Dendritic cell treated with granulocyte-macrophage colony-stimulating factor and Interleukin-4, amounts not matched to agents 40 ng/mL and 50 ng/mL, for 4 days (primary cell): Measurements from ENCODE around the gene SGCD.

ENCODE experiments used
- H3K27ac Mint-ChIP-seq: one replicate; pipeline ENCODE4 v1.8.0; 2022; ENCODE audit warnings: mild to moderate bottlenecking, mixed read lengths
- H3K27me3 Mint-ChIP-seq: one replicate; pipeline ENCODE4 v1.8.0; 2022; ENCODE audit warnings: mild to moderate bottlenecking, mixed read lengths
- H3K36me3 Mint-ChIP-seq: one replicate; pipeline ENCODE4 v1.8.0; 2022; ENCODE audit warnings: low read depth, mixed read lengths
- H3K4me1 Mint-ChIP-seq: one replicate; pipeline ENCODE4 v1.8.0; 2022; ENCODE audit warnings: low read depth, mixed read lengths
- H3K4me3 Mint-ChIP-seq: one replicate; pipeline ENCODE4 v1.8.0; 2022; ENCODE audit warnings: mild to moderate bottlenecking, moderate library complexity, mixed read lengths
- H3K9me3 Mint-ChIP-seq: one replicate; pipeline ENCODE4 v1.8.0; 2022; ENCODE audit warnings: mixed read lengths
- intact Hi-C: fragments of 100-400 bp; cut with micrococcal nuclease; formaldehyde crosslinking; loops from one replicate; pipeline ENCODE4 v1.15.0; 2022

Gene SGCD

DNA sequence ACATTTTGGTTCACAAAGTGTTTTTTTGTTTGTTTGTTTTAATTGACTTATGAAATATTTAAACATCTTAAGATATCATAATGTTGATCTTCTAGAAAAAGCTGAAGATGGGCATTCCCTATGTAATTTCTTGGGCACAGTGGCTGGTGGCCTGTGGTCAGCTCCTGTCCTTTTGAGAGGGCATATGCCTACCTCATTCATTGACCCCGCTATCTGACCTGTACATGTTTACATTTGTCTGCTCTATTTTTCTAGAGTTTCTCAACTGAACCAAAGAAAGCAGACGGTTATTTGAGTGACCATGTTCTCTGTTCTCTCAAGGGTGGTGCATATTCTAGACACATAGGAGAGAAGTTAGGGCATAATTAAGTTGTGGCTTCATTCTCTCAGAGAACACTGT is 5.3 kb downstream of the SGCD start:
- no peak overlapping the region for H3K4me3 Mint-ChIP-seq
- H3K4me1 Mint-ChIP-seq: no peaks in the 10 kb centered on the region
- H3K36me3 Mint-ChIP-seq: no peaks in the 10 kb centered on the region
- no peaks in the 10 kb centered on the region for H3K27me3 Mint-ChIP-seq
- no peaks in the 10 kb centered on the region for H3K9me3 Mint-ChIP-seq
- intact Hi-C loops: no loop called here
- no peak overlapping the region for H3K27ac Mint-ChIP-seq

DNA sequence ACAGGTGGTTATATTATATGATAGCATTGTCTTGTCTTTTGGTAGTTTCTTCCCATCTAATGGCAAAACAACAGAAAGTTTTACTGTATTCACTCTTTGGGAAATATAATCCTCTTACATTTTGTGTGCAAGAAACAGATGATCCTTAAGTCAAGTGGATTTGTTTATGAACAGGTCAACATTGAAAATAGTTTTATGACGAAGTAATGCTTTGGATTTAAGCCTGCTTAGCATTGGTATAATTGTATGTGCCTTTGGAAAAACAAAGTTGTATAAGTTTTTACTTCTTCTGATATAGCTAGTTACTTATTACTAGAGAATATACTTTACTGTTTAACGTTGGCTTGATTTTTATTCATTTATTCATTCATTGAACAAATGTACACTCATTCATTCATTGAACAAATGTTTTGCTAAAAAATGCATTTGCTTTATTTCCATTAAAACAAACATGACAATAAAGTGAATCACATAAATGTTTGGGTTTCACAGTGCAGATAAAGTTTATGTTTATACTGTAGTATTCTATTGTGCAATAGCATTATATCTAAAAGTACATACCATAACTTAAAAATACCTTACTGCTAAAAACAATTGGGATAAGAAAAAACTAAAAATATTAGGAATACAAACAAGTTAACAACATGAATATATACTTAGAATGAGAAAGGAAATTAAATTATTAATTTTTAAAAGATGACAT is 12.3 kb downstream of the SGCD start:
- Mint-ChIP-seq H3K27me3 (no peaks in the 10 kb centered on the region), H3K4me3 (no peak overlapping the region), H3K4me1 (no peaks in the 10 kb centered on the region), H3K36me3 (no peaks in the 10 kb centered on the region), H3K27ac (no peak overlapping the region), H3K9me3 (no peaks in the 10 kb centered on the region)
- intact Hi-C loops: no loop called here

DNA sequence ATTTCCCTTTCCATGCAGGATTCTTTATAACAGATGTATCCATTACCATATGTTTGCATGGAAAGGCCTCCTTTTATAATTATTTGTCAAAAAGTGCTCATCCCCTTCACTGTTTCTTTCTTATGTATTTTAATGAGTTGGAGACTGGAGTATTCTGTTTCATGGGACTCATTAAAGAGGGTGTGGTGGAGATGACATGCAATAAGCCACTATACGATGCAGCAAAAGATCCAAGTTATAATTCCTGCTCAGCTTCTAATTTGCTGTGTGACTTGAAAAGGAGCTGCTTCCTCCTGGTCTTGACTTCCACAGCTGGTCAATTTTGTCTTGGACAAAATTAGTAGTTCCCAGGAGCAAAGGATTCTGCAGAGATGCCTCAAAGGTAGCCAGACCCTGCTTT is 13.9 kb downstream of the SGCD start:
- no peaks in the 10 kb centered on the region for H3K4me1 Mint-ChIP-seq

DNA sequence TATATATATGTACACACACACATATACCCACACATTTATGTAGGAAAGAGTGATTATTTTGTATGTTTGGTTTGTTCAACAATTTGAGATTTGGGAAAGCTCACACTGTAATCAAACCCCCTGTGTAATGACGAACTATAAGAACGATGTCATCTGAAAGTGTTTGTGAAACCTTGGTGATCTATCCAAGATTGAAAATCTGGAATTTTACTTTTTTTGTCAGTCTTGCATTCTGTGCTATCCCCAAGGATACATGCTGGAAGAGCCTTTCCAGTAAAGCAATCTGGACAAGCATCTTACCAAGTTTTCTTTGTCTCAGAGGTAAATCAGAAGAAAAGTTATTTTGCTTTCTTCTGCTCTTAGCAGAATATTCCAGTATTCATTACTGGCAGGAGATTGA is 23.3 kb downstream of the SGCD start:
- Mint-ChIP-seq H3K27ac (no peak overlapping the region), H3K4me1 (no peaks in the 10 kb centered on the region), H3K9me3 (peaks cover 11% of the 10 kb centered on the region), H3K36me3 (no peaks in the 10 kb centered on the region), H3K27me3 (no peaks in the 10 kb centered on the region), H3K4me3 (no peak overlapping the region)
- intact Hi-C loops: no loop called here

More for the DNA sequence above, 13.9 kb downstream of the SGCD start:
- no peak overlapping the region for H3K27ac Mint-ChIP-seq
- no peaks in the 10 kb centered on the region for H3K9me3 Mint-ChIP-seq
- intact Hi-C loops: no loop called here
- no peaks in the 10 kb centered on the region for H3K27me3 Mint-ChIP-seq
- H3K36me3 Mint-ChIP-seq: no peaks in the 10 kb centered on the region
- no peak overlapping the region for H3K4me3 Mint-ChIP-seq

DNA sequence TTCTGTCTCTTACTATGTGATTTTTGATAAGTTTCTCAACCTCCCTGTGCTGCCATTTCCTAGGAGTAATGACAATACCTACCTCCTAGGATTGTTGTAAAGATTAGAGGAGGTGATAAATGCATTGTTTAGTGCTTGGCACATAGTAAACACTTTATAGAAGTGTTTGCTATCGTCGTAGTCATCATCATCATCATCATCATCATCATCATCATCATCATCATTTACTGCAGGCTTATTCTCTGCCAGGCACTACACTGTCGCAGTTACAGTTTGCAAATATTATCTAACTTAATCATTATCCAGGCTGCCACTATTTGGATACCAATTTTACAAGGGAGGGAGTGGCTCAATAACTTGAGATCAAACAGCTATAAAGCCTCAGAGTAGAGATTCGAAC is 24.5 kb downstream of the SGCD start:
- Mint-ChIP-seq H3K27ac (no peak overlapping the region), H3K36me3 (no peaks in the 10 kb centered on the region)
- intact Hi-C loops: no loop called here

DNA sequence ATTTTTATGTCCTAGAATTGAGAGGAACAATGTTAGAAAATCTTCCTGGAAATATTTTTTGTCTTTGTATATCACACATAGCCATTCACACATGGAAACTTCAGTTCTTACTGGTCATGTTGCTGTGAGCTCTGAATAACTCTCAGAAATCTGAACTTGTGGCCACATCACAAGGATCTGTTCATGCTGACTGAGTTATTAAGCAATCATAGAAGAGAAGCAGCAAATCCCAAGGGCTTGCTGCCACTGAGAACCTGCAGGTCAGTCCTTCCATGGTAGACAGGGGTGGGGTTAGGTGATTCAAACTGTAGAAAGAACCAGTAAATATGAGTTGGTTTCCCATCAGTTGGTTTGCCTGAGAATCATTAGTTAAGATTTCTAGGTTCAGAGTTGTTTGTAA is 27.6 kb downstream of the SGCD start:
- H3K9me3 Mint-ChIP-seq: no peaks in the 10 kb centered on the region
- intact Hi-C loops: no loop called here
- no peak overlapping the region for H3K27ac Mint-ChIP-seq
- no peak overlapping the region for H3K4me3 Mint-ChIP-seq
- H3K27me3 Mint-ChIP-seq: no peaks in the 10 kb centered on the region
- no peaks in the 10 kb centered on the region for H3K4me1 Mint-ChIP-seq
- H3K36me3 Mint-ChIP-seq: no peaks in the 10 kb centered on the region

More for the DNA sequence above, 24.5 kb downstream of the SGCD start:
- H3K27me3 Mint-ChIP-seq: no peaks in the 10 kb centered on the region
- peaks cover 11% of the 10 kb centered on the region for H3K9me3 Mint-ChIP-seq
- H3K4me1 Mint-ChIP-seq: no peaks in the 10 kb centered on the region
- no peak overlapping the region for H3K4me3 Mint-ChIP-seq

DNA sequence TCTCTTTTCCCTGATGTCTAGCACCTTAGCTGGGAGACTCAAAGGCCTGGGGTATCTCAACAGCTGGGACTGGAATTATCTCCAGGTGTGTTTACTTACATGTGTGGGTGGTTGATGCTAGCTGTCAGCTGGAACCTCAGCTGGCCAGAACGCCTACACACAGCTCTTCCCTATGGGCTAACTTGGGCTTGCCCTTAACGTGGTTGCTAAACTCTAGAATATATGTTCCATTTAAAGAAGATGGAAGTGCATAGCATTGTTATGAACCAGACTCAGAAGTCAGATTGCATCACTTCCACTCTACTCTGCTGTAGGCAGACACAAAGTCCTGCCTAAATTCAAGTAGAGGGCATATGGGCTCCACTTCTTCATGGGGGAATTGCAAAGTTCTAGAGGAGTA is 29.3 kb downstream of the SGCD start:
- no peaks in the 10 kb centered on the region for H3K9me3 Mint-ChIP-seq
- no peaks in the 10 kb centered on the region for H3K36me3 Mint-ChIP-seq
- H3K4me1 Mint-ChIP-seq: no peaks in the 10 kb centered on the region
- no peak overlapping the region for H3K27ac Mint-ChIP-seq
- H3K4me3 Mint-ChIP-seq: no peak overlapping the region
- no peaks in the 10 kb centered on the region for H3K27me3 Mint-ChIP-seq
- intact Hi-C loops: no loop called here

DNA sequence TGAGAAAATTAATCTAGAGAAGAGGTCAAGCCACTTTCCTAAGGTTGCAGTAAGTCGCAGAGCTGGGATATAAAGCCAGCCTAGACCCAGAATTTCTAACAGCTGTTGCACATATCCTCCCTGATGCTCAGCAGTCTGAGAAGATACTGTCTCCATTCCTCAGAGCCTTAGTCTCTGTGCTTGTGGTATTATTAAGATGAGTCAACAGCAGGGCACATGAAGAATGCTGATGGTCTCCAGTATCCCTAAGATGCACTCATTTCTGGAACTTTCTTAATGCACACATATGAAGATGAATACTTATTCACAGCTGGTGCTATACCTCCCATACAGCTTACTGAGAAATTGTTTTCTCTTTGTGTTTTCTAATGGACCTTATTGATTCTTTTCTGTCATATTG is 32.5 kb downstream of the SGCD start:
- Mint-ChIP-seq H3K9me3 (no peaks in the 10 kb centered on the region), H3K36me3 (no peaks in the 10 kb centered on the region), H3K4me3 (no peak overlapping the region), H3K27ac (no peak overlapping the region), H3K4me1 (no peaks in the 10 kb centered on the region), H3K27me3 (no peaks in the 10 kb centered on the region)
- intact Hi-C loops: no loop called here

DNA sequence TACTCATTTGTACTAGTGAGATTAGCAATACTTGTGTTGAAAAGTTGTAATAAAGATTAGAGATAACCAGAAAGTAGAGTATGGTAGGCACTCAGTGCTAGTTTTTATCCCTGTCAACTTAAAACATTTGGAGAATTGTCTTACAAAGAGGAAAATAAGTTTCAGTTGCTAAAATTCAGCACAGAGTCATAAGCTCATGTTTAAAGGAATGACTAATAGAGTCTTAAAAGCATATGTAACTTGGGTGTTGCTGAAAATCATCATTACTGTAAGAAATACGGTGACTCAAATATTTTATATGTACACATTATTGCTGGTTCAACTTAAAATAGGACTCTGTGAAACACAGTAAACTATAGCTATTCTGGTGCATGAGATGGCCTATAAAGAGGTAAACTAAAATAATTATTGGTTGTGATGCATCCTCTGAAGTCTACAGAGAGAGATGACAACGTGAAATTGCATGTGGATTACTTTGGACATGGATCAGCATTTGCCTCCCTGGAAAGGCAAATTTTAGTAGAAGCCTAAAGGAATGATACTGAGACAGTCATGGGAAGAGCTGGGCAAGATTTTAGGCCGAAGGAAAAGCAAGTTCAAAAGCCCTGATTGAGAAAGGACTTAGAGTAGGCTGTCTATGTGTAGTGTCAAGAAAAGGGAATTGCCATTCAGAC is 34.6 kb downstream of the SGCD start:
- no peaks in the 10 kb centered on the region for H3K36me3 Mint-ChIP-seq
- no peaks in the 10 kb centered on the region for H3K4me1 Mint-ChIP-seq
- H3K4me3 Mint-ChIP-seq: no peak overlapping the region
- H3K27me3 Mint-ChIP-seq: no peaks in the 10 kb centered on the region
- H3K9me3 Mint-ChIP-seq: no peaks in the 10 kb centered on the region
- intact Hi-C loops: no loop called here
- H3K27ac Mint-ChIP-seq: no peak overlapping the region

DNA sequence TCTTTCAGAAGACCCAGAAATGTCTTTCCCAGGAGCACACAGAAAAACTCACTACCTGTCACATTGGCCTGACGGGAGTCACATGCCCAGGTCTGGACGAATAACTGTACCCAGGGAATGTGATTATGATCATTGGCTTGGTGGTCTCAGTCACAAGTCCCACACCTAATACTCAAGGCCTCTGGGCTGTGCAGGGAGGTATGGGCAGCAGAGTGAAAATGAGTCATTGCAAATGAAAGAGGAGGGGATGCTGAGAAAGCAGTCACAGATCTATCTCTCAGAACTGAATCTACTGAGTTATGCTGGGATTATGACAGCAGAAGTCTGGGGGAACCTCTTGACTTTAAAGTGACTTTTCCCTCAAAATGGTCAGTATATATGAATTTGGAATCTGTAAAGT is 36.9 kb downstream of the SGCD start:
- no peaks in the 10 kb centered on the region for H3K9me3 Mint-ChIP-seq
- no peak overlapping the region for H3K27ac Mint-ChIP-seq
- no peaks in the 10 kb centered on the region for H3K36me3 Mint-ChIP-seq
- H3K4me1 Mint-ChIP-seq: no peaks in the 10 kb centered on the region
- intact Hi-C loops: no loop called here
- no peaks in the 10 kb centered on the region for H3K27me3 Mint-ChIP-seq
- no peak overlapping the region for H3K4me3 Mint-ChIP-seq

DNA sequence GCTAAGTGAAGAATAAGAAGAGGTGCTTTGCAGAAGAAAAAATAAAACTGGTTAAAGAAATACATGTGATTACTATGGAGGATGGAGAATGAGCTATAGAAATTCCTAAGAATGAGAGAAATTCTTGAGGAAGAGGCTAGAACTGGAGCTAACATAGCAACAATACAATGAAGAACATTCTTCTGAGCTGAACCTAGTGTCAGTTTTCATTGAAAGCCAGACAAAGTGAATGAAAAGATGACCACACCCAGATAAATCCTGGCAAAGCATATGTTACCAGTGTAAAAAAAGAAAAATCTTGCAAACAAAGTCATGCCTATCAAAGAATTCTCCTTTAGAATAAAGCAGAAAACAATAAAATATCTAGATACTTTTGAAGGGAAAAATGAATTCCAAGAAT is 39.6 kb downstream of the SGCD start:
- intact Hi-C loops: no loop called here
- Mint-ChIP-seq H3K4me3 (no peak overlapping the region), H3K27me3 (no peaks in the 10 kb centered on the region), H3K36me3 (no peaks in the 10 kb centered on the region), H3K4me1 (no peaks in the 10 kb centered on the region), H3K9me3 (no peaks in the 10 kb centered on the region), H3K27ac (no peak overlapping the region)

DNA sequence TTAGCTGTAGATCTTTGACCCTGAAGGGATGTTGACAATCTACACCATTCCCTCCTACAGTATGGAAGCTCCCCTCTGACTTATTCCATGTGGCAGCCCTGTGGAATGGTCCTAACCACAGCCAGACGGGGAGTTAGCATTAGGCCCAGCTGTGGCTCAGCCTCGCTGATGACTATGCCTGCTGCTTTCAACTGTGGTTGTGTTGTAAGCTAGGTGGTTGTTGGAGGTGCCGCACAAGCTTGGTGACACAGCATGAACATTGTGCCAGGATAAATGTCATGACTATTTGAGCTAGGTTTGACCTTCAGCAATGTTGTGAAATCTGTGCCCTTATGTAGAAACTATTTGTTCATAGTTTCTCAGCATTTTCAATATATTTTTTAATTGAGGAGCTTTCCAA is 40.6 kb downstream of the SGCD start:
- intact Hi-C loops: no loop called here
- no peak overlapping the region for H3K4me3 Mint-ChIP-seq
- no peak overlapping the region for H3K27ac Mint-ChIP-seq
- H3K4me1 Mint-ChIP-seq: no peaks in the 10 kb centered on the region
- H3K36me3 Mint-ChIP-seq: no peaks in the 10 kb centered on the region
- no peaks in the 10 kb centered on the region for H3K27me3 Mint-ChIP-seq
- H3K9me3 Mint-ChIP-seq: no peaks in the 10 kb centered on the region

DNA sequence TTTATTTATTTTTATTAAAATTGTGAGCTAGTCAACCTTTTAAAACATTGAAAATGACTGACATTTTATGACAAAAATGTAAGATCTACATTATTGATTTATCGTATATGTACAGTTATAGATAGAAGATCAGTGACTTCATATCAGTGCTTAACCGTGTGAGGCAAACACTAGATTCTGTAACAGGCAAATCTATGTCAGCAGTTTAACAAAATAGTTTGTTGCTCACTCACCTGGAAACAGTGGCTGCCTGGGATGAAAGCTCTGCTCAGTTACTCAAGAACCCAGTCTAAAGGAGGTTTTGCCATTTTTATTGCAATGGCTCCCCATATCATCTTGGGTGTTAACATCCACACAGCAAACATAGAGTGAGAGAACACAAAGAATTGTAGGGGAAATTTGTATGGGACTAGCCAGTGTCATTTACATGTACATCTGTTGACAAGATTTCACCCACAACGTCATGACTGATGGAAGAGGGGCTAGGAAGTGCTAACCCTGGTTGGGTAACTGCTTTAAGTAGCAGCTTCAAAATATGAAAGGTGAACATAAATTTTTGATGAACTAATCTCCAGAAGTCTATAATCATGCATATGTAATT is 49.0 kb downstream of the SGCD start:
- no peaks in the 10 kb centered on the region for H3K27me3 Mint-ChIP-seq

DNA sequence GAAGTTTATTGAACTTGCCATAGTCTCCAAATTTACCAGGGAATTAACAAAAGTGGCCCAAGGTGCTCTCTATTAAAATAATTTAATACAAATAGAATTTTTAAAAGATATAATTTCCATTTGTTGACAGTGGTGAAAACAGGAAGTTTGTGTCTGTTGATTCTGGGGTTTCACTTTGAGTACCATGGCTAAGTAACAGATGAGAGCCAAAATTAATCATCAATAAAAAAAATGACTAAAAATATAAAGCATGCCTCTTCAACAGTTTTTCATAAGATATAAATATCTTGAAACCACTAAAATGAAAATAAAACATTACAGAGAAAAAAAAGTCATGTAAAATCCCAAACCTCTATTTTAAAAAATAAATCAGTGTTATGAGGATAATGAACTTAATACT is 49.8 kb downstream of the SGCD start:
- Mint-ChIP-seq H3K4me3 (no peak overlapping the region), H3K36me3 (no peaks in the 10 kb centered on the region), H3K4me1 (no peaks in the 10 kb centered on the region), H3K27me3 (no peaks in the 10 kb centered on the region), H3K9me3 (no peaks in the 10 kb centered on the region), H3K27ac (no peak overlapping the region)
- intact Hi-C loops: no loop called here

More for the DNA sequence above, 49.0 kb downstream of the SGCD start:
- H3K9me3 Mint-ChIP-seq: no peaks in the 10 kb centered on the region
- no peak overlapping the region for H3K4me3 Mint-ChIP-seq
- intact Hi-C loops: no loop called here
- H3K27ac Mint-ChIP-seq: no peak overlapping the region
- no peaks in the 10 kb centered on the region for H3K36me3 Mint-ChIP-seq
- H3K4me1 Mint-ChIP-seq: no peaks in the 10 kb centered on the region
